SIG-M5 (cell line): Measurements from ENCODE around the gene GRAPL.
"Not testable (repeated sequence)": the region's sequence is repeated elsewhere in the genome, so short reads cannot be mapped to it uniquely, and the experiment has no call there.

Experiments used
- DNase-seq: peaks from one replicate; lab custom pipeline; 2025; lab: John Stamatoyannopoulos, UW

Gene GRAPL

GRCh38 chr17:19188870-19189708 is 61.7 kb downstream of the GRAPL start:
- not testable (repeated sequence) for DNase-seq

DNA sequence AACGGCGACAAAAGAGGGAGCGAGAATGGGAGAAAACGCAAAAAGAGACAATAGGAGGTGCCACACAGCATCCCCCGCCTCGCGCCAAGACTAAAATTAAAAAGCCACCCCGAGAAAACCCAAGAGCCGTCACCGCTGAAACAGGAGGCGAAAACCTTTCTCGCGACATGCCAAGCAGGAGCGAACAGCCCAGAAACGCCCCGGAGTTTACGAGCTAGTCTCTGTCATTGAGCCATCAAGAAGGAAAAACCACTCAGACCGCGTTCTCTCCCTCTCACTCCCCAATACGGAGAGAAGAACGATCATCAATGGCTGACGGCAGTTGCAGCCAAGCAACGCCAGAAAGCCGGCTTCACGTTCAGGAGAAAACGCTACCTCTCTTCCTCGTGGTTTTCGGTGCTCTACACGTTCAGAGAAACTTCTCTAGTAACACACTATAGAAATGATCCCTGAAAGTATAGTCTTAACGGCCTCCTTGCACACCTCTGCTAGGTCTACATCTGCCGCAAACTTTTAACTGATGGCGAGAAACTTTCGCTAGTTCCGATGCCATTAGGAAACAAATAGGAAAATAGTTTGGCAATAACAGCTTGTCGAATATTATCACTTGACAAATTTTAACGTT is 62.5 kb downstream of the GRAPL start:
- DNase-seq = not testable (repeated sequence)

DNA sequence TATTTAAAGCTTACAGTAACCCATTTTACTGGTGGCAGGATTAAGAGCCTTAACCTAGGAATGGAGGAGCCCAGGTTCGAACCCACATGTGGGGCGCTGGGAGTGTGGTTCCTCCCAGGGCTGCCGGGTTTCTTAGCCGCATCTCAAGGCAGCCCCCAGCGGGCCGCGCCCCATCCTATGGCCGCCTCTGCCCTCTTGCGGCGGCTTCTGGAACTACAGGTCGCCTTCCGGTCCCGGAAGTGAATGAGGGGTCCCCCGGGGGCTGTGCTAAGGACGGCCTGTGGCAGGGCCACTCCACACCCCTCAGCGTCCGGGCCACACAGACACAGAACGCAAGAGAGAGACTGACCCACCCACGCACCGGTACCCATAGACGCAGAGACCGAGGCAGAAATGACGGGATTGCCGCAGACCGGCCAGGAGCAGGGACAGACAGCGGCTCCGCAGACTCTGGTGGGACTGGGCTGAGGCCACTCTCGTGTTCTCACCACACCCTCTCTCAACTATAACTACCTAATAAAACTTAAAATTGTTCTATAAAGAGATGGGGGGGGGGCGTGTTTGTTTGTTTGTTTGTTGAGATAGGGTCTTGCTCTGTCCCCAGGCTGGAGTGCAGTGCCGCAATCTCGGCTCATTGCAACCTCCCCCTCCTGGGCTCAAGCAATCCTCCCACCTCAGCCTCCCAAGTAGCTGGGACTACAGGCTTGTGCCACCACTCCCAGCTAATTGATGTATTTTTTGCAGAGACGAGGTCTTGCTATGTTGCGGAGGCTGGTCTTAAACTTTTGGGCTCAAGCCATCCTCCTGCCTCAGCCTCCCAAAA is 69.2 kb downstream of the GRAPL start:
- DNase-seq = not testable (repeated sequence)

GRCh38 chr17:19202448-19202847 is 75.1 kb downstream of the GRAPL start:
- DNase-seq = not testable (repeated sequence)

DNA sequence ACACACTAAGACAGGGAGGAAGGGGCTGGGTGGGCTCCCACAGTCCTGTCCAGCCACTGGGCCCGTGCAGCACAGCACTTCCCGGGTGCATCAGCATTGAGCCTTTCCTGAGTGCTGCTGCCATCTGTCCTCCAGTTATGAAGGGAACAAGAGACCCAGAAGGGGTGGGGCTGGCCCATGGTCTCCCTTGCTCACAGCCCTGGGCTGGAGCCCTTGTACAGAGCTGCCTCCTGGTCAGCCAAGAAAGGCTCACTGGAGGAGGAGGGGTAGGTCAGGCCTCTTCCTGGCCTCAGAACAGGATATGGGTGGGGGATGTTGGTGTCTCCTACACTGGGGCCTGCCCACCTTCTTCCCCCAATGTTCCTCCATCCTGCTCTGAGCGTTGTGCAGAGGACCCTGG is 76.0 kb downstream of the GRAPL start:
- DNase-seq = not testable (repeated sequence)
